Measurements from ENCODE around the gene CYP26C1.

Gene CYP26C1

GRCh38 chr10:93059975-93060886 is at the start of gene CYP26C1:
Gene CYP26C1 (plus strand): TSS chr10:93060798. CDS start chr10:93061264, 466 bp downstream.
- no peak for DNase-seq (ENCODE audit: insufficient read length, low spot score)
- TF ChIP-seq POLR2A (IDR thresholded peaks at IDR 0.05; ENCODE audit: low read depth, low read length), result no peak
- FAIRE-seq, result no peak

GRCh38 chr10:93015722-93016121 is 44.9 kb upstream of the CYP26C1 start:
- DNase-seq (ENCODE audit: insufficient read length, low spot score), result no peak
- FAIRE-seq, result no peak
- TF ChIP-seq POLR2A (IDR thresholded peaks at IDR 0.05; ENCODE audit: low read depth, low read length), result no peak

GRCh38 chr10:93023013-93023650 is 37.5 kb upstream of the CYP26C1 start:
- DNase-seq (ENCODE audit: insufficient read length, low spot score), result no peak
- peak; percentile 60 for FAIRE-seq
- TF ChIP-seq POLR2A (IDR thresholded peaks at IDR 0.05; ENCODE audit: low read depth, low read length), result no peak

GRCh38 chr10:93026072-93026471 is 34.5 kb upstream of the CYP26C1 start:
- DNase-seq (ENCODE audit: insufficient read length, low spot score) (no peak), FAIRE-seq (peak; percentile 86)
- no peak for TF ChIP-seq POLR2A (IDR thresholded peaks at IDR 0.05; ENCODE audit: low read depth, low read length)

GRCh38 chr10:93027508-93027907 is 33.1 kb upstream of the CYP26C1 start:
- no peak for FAIRE-seq
- TF ChIP-seq POLR2A (IDR thresholded peaks at IDR 0.05; ENCODE audit: low read depth, low read length), result no peak

GRCh38 chr10:93028883-93029282 is 31.7 kb upstream of the CYP26C1 start:
- DNase-seq (ENCODE audit: insufficient read length, low spot score) (no peak), FAIRE-seq (peak; percentile 99)
- no peak for TF ChIP-seq POLR2A (IDR thresholded peaks at IDR 0.05; ENCODE audit: low read depth, low read length)

More at GRCh38 chr10:93027508-93027907, 33.1 kb upstream of the CYP26C1 start:
- DNase-seq (ENCODE audit: insufficient read length, low spot score), result no peak

GRCh38 chr10:93030409-93030808 is 30.2 kb upstream of the CYP26C1 start:
- DNase-seq (ENCODE audit: insufficient read length, low spot score) (peak; percentile 50), FAIRE-seq (peak; percentile 95)
- no peak for TF ChIP-seq POLR2A (IDR thresholded peaks at IDR 0.05; ENCODE audit: low read depth, low read length)

- FAIRE-seq (peak; percentile 69), DNase-seq (ENCODE audit: insufficient read length, low spot score) (no peak)
- TF ChIP-seq POLR2A (IDR thresholded peaks at IDR 0.05; ENCODE audit: low read depth, low read length), result no peak
These were observed 28.3 kb upstream of the CYP26C1 start for GRCh38 chr10:93032105-93032808.

GRCh38 chr10:93032809-93033137 is 27.8 kb upstream of the CYP26C1 start:
- TF ChIP-seq POLR2A (IDR thresholded peaks at IDR 0.05; ENCODE audit: low read depth, low read length), result no peak
- peak; percentile 20 for FAIRE-seq
- no peak for DNase-seq (ENCODE audit: insufficient read length, low spot score)

GRCh38 chr10:93034426-93034825 is 26.2 kb upstream of the CYP26C1 start:
- no peak for DNase-seq (ENCODE audit: insufficient read length, low spot score)
- FAIRE-seq, result no peak

GRCh38 chr10:93039110-93039509 is 21.5 kb upstream of the CYP26C1 start:
- TF ChIP-seq POLR2A (IDR thresholded peaks at IDR 0.05; ENCODE audit: low read depth, low read length), result no peak
- FAIRE-seq (no peak), DNase-seq (ENCODE audit: insufficient read length, low spot score) (no peak)

More at GRCh38 chr10:93034426-93034825, 26.2 kb upstream of the CYP26C1 start:
- TF ChIP-seq POLR2A (IDR thresholded peaks at IDR 0.05; ENCODE audit: low read depth, low read length), result no peak

GRCh38 chr10:93039721-93040120 is 20.9 kb upstream of the CYP26C1 start:
- no peak for TF ChIP-seq POLR2A (IDR thresholded peaks at IDR 0.05; ENCODE audit: low read depth, low read length)
- peak; percentile 94 for FAIRE-seq
- DNase-seq (ENCODE audit: insufficient read length, low spot score), result no peak

- TF ChIP-seq POLR2A (IDR thresholded peaks at IDR 0.05; ENCODE audit: low read depth, low read length), result no peak
- DNase-seq (ENCODE audit: insufficient read length, low spot score), result no peak
- no peak for FAIRE-seq
These were observed 6.1 kb upstream of the CYP26C1 start for GRCh38 chr10:93054486-93054885.

- TF ChIP-seq POLR2A (IDR thresholded peaks at IDR 0.05; ENCODE audit: low read depth, low read length), result no peak
- FAIRE-seq (peak; percentile 66), DNase-seq (ENCODE audit: insufficient read length, low spot score) (no peak)
These were observed 2.5 kb upstream of the CYP26C1 start for GRCh38 chr10:93058139-93058538.

All from H54 (cell line).